ENCODE results near the gene S100Z.
"Not testable (repeated sequence)": the region's sequence is repeated elsewhere in the genome, so short reads cannot be mapped to it uniquely, and the experiment has no call there.

The S100Z gene

DNA sequence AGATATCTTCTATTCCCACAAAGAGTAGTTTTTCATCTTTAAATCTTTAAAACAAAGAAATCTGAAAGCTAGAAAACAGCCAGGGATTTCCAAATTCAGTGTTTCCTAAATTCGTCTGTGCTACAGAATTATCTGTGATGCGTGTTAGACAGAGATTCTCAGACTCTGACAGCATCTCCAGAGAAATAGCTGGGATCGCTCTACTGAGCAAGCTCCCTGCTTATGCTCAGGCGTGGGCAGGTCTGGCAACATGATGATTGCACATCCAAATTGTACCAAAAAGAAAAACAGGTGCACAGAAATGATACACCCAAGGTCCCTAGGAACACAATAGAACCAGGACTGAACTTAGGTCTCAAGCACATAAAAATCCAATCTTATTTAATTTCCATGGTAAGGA is 80.3 kb downstream of the S100Z start:
- ChIA-PET CTCF (interaction anchor here (1.3 to 1.4 kb wide), 3 partner anchors 9 to 59 kb away, joined by 3 to 5 read pairs (median 3); no protein-coding TSS in a partner anchor), POLR2A (no interaction called here)
- TF ChIP-seq, protein P1, sequence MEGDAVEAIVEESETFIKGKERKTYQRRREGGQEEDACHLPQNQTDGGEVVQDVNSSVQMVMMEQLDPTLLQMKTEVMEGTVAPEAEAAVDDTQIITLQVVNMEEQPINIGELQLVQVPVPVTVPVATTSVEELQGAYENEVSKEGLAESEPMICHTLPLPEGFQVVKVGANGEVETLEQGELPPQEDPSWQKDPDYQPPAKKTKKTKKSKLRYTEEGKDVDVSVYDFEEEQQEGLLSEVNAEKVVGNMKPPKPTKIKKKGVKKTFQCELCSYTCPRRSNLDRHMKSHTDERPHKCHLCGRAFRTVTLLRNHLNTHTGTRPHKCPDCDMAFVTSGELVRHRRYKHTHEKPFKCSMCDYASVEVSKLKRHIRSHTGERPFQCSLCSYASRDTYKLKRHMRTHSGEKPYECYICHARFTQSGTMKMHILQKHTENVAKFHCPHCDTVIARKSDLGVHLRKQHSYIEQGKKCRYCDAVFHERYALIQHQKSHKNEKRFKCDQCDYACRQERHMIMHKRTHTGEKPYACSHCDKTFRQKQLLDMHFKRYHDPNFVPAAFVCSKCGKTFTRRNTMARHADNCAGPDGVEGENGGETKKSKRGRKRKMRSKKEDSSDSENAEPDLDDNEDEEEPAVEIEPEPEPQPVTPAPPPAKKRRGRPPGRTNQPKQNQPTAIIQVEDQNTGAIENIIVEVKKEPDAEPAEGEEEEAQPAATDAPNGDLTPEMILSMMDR (IDR thresholded peaks at IDR 0.05; ENCODE audit: control extremely low read depth, extremely low read depth, low read depth, missing control alignments): no peak
- no peak for DNase-seq (ENCODE audit: extremely low spot score)

DNA sequence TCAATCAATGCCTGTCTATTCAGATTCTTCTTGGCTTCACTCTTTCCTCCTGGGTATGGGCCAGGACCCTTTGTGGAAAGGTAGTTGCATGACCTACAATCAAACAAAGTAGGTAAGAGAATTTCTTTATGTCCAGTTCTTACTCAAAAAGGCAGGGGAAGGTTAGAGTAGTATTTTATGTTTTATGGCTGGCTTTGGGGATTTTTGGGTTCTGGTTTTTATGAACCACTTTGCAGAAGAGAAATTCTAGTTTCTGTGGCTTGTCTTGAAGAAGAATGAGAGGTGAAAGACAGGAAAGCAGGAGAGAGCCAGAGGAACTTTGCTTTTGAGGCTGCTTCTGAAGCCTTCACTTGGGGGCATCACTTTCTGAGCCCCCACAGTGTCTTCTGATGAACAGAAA is 88.4 kb downstream of the S100Z start:
- ChIA-PET CTCF (no interaction called here), POLR2A (no interaction called here)
- DNase-seq (ENCODE audit: extremely low spot score): peak; percentile 32
- TF ChIP-seq, protein P1 (IDR thresholded peaks at IDR 0.05; ENCODE audit: control extremely low read depth, extremely low read depth, low read depth, missing control alignments): no peak

DNA sequence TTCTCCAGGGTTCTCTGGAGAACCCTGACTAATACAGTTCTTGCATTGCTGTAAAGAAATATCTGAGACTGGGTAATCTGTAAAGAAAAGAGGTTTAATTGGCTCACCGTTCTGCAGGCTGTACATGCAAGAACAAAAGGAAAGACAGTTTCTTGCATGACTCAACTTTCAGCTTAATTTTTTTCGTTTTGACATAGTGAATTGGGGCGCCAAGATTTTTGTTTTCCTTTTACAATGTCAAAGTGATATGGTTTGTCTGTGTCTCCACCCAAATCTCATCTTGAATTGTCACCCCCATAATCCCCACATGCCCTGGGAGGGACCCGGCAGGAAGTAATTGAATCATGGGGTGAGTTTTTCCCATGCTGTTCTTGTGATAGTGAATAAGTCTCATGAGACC is 91.2 kb downstream of the S100Z start:
- ChIA-PET CTCF (no interaction called here), POLR2A (no interaction called here)
- TF ChIP-seq, protein P1 (IDR thresholded peaks at IDR 0.05; ENCODE audit: control extremely low read depth, extremely low read depth, low read depth, missing control alignments): no peak
- DNase-seq (ENCODE audit: extremely low spot score): no peak

DNA sequence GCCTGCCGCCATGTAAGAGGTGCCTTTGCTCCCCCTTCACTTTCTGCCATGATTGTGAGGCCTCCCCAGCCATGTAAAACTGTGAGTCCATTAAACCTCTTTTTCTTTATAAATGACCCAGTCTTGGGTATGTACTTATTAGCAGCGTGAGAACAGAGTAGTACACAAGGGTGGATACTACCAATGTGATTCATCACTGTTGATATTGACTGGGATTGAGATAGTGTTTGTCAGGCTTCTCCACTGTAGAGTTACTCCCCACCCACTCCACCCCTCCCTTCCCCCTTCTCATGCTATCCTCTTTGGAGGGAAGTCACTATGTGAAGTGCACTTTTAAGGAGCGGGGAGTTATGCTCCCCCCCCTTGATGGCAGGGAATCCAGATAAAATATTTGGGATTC is 91.6 kb downstream of the S100Z start:
- no peak for DNase-seq (ENCODE audit: extremely low spot score)
- TF ChIP-seq, protein P1 (IDR thresholded peaks at IDR 0.05; ENCODE audit: control extremely low read depth, extremely low read depth, low read depth, missing control alignments): no peak
- ChIA-PET POLR2A (no interaction called here), CTCF (no interaction called here)

DNA sequence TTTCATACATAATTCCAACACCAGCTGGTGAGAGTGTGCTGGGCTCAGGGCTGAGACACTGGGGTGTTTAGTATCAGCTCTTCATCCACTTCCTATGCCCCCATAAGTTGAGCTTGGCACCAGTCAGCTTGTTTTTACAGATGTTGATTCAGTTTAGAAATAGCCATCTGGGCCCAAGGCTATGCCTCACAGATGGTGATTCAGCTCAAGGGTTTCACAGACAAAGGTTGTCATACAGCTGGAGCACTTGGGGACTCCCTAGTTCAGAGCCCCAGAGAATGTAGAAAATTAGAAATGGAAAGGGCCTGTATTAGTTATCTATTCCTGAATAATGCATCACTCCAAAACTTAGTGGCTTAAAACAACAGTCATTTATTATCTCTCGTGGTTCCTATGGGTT is 92.8 kb downstream of the S100Z start:
- TF ChIP-seq, protein P1 (IDR thresholded peaks at IDR 0.05; ENCODE audit: control extremely low read depth, extremely low read depth, low read depth, missing control alignments): no peak
- POLR2A ChIA-PET: no interaction called here
- CTCF ChIA-PET: interaction anchor here (1.1 kb wide), 1 partner anchor 12 kb away, joined by 3 read pairs; no protein-coding TSS in a partner anchor
- DNase-seq (ENCODE audit: extremely low spot score): no peak

DNA sequence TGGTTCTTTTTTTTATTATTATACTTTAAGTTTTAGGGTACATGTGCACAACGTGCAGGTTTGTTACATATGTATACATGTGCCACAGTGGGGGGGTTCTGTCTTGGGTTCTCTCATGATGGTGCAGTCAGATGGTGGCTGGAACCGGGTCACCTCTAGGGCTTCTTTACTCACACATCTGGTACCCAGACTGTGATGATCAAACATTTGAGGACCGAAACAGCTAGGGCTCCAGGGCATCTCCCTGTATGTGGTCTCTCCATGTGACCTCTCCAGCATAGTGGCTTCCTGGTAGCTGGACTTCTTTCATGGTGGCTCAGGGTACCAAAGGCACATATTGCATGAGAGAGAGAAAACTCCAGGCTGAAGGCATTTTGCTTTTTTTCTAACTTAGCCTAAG is 93.2 kb downstream of the S100Z start:
- ChIA-PET POLR2A (no interaction called here), CTCF (interaction anchor here (1.1 kb wide), 1 partner anchor 12 kb away, joined by 3 read pairs; no protein-coding TSS in a partner anchor)
- DNase-seq (ENCODE audit: extremely low spot score): no peak
- TF ChIP-seq, protein P1 (IDR thresholded peaks at IDR 0.05; ENCODE audit: control extremely low read depth, extremely low read depth, low read depth, missing control alignments): no peak

DNA sequence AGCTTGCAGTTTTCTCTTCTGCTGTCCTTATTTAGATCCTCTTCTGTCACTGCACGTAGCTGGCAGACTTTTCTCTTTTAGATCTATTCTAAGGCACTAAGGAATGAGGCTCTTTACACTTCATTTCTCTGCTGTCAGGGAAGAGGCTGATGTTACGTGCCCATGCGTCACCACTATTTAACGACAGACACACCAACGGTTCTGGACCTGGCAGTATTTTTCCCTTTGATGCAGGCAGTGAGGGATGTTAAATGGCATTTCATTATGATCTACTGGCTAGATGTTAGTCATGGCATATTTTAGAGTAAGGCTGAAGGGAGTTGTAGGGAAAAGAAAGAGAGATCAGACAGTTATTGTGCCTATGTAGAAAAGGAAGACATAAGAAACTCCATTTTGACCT is 94.8 kb downstream of the S100Z start:
- CTCF ChIA-PET: no interaction called here

DNA sequence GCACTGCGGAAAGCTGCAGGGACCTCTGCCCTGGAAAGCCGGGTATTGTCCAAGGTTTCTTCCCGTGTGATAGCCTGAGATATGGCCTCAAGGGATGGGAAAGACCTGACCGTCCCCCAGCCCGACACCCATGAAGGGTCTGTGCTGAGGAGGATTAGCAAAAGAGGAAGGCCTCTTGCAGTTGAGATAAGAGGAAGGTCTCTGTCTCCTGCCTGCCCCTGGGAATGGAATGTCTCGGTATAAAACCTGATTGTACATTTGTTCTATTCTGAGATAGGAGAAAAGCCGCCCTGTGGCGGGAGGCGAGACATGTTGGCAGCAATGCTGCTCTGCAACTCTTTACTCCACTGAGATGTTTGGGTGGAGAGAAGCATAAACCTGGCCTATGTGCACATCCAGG is 95.4 kb downstream of the S100Z start:
- POLR2A ChIA-PET; DNase-seq (ENCODE audit: extremely low spot score); CTCF ChIA-PET: not testable (repeated sequence)

More for the DNA sequence above, 94.8 kb downstream of the S100Z start:
- TF ChIP-seq, protein P1 (IDR thresholded peaks at IDR 0.05; ENCODE audit: control extremely low read depth, extremely low read depth, low read depth, missing control alignments): no peak
- POLR2A ChIA-PET: no interaction called here
- DNase-seq (ENCODE audit: extremely low spot score): no peak
